ENCODE measurements around the gene PTPA.

PTPA gene

GRCh38 chr9:129163753-129164152, 52.5 kb downstream of the PTPA start:
- Histone ChIP-seq H3K4me3 (ENCODE audit: low read depth, low read length) (no peak overlapping the region), H3K36me3 (ENCODE audit: control insufficient read depth in 2 of 2, insufficient read depth in 1 of 2, low read length in 2 of 2) (no peaks in the 10 kb centered on the region), H3K27ac (ENCODE audit: extremely low read depth, low read depth, low read length) (no peak overlapping the region), H3K9me3 (ENCODE audit: control insufficient read depth, insufficient read depth, low read depth, low read length) (no peaks in the 10 kb centered on the region), H3K4me1 (ENCODE audit: control insufficient read depth, insufficient read depth, low read length) (no peaks in the 10 kb centered on the region; the same call in 1 of the 2 replicates)
- TF ChIP-seq ZIC2 (tag by site-specific recombination; IDR thresholded peaks at IDR 0.05) (0 out of 2 replicates have a peak, but pooled peaks have one; percentile 2), ZNF639 (tag by site-specific recombination; IDR thresholded peaks at IDR 0.05) (no peak), ZEB2 (tag by site-specific recombination; IDR thresholded peaks at IDR 0.05) (no peak), PRDM6 (tag by site-specific recombination; IDR thresholded peaks at IDR 0.05) (no peak), ZBTB44 (tag by site-specific recombination; IDR thresholded peaks at IDR 0.05) (no peak)
- ChIA-PET CTCF (interaction anchor here (1.2 to 4.0 kb wide), 4 partner anchors 10 to 32 kb away, joined by 5 to 31 read pairs (median 14); no protein-coding TSS in a partner anchor), POLR2A (no interaction called here)

GRCh38 chr9:129164246-129164930, 53.2 kb downstream of the PTPA start:
- ChIA-PET CTCF (interaction anchor here (0.6 to 4.0 kb wide), 8 partner anchors 9 to 619 kb away, joined by 3 to 31 read pairs (median 6); no protein-coding TSS in a partner anchor), POLR2A (interaction anchor here (0.6 to 1.2 kb wide), 2 partner anchors 24 to 464 kb away, joined by 3 to 4 read pairs; no protein-coding TSS in a partner anchor)
- Histone ChIP-seq H3K27ac (ENCODE audit: extremely low read depth, low read depth, low read length) (no peak overlapping the region), H3K4me3 (ENCODE audit: low read depth, low read length) (no peak overlapping the region), H3K9me3 (ENCODE audit: control insufficient read depth, insufficient read depth, low read depth, low read length) (no peaks in the 10 kb centered on the region), H3K4me1 (ENCODE audit: control insufficient read depth, insufficient read depth, low read length) (no peaks in the 10 kb centered on the region; the same call in 1 of the 2 replicates), H3K36me3 (ENCODE audit: control insufficient read depth in 2 of 2, insufficient read depth in 1 of 2, low read length in 2 of 2) (no peaks in the 10 kb centered on the region)
- no peak for TF ChIP-seq YY2 (tag by site-specific recombination; IDR thresholded peaks at IDR 0.05)
- 0 out of 2 replicates have a peak, but pooled peaks have one; percentile 17 for TF ChIP-seq REST (tag by site-specific recombination; IDR thresholded peaks at IDR 0.05)
- no peak for TF ChIP-seq PRDM10 (tag by site-specific recombination; IDR thresholded peaks at IDR 0.05)
- TF ChIP-seq SCRT2 (tag by site-specific recombination; IDR thresholded peaks at IDR 0.05) = no peak
- no peak for TF ChIP-seq SETDB1 (IDR thresholded peaks at IDR 0.05; ENCODE audit: insufficient read length, low read length)
- no peak for TF ChIP-seq ZNF138 (tag by site-specific recombination; IDR thresholded peaks at IDR 0.05; ENCODE audit: borderline replicate concordance)
- no peak for TF ChIP-seq ZBTB11 (tag by site-specific recombination; conservative IDR thresholded peaks at IDR 0.05; ENCODE audit: low read depth)
- no peak for TF ChIP-seq ZNF121 (tag by site-specific recombination; IDR thresholded peaks at IDR 0.05)
- 0 out of 2 replicates have a peak, but pooled peaks have one; percentile 29 for TF ChIP-seq ZNF600 (tag by site-specific recombination; IDR thresholded peaks at IDR 0.05)
- no peak for TF ChIP-seq ZNF623 (tag by site-specific recombination; IDR thresholded peaks at IDR 0.05)

Data from HEK293 (cell line).